PFSK-1 (cell line): ENCODE data around the gene ASCL5.

ENCODE experiments used
- FOXP2 ChIP-seq: optimal IDR thresholded peaks from 2 replicates; pipeline ENCODE3; 2011; ENCODE audit warnings: borderline replicate concordance, control low read depth, inconsistent platforms; ENCODE audit not compliant: insufficient read depth; ENCODE audit errors: extremely low read length, extremely low read depth
- POLR2AphosphoS5 ChIP-seq: IDR thresholded peaks from 2 replicates; pipeline ENCODE4 v1.6.1; 2012; ENCODE audit warnings: low read depth, mild to moderate bottlenecking, control low read depth, low read length, moderate library complexity
- REST ChIP-seq, 2 experiments: IDR thresholded peaks; 2 replicates each; pipeline versions ENCODE4 v1.6.1 to v1.8.0; 2011 to 2012; ENCODE audit warnings: low read depth in 2 of 2, low read length in 2 of 2, control low read depth in 1 of 2, inconsistent platforms in 1 of 2, mild to moderate bottlenecking in 1 of 2, moderate library complexity in 1 of 2; ENCODE audit not compliant: insufficient read depth in 1 of 2
- SIN3A ChIP-seq: IDR thresholded peaks from 2 replicates; pipeline ENCODE4 v1.6.1; 2012; ENCODE audit warnings: mild to moderate bottlenecking, low read length, moderate library complexity, borderline replicate concordance; ENCODE audit not compliant: insufficient read depth
- TAF1 ChIP-seq: IDR thresholded peaks from 2 replicates; pipeline ENCODE4 v1.6.1; 2012; ENCODE audit warnings: low read length, control low read depth, borderline replicate concordance; ENCODE audit not compliant: insufficient read depth

GRCh38 chr1:201103666-201104065 is 23.3 kb downstream of the ASCL5 start:
- TF ChIP-seq TAF1 (no peak), FOXP2 (no peak), POLR2AphosphoS5 (no peak), SIN3A (no peak), REST (IDR thresholded peaks at IDR 0.05; ENCODE audit: insufficient read depth in 1 of 2, low read depth in 2 of 2, low read length in 2 of 2) (no peak)
